ENCODE data around the gene TCTA.

Gene TCTA

GRCh38 chr3:49460956-49461355, 48.7 kb downstream of the TCTA start:
- FAIRE-seq (no peak), DNase-seq (ENCODE audit: insufficient read length, low spot score) (no peak)
- TF ChIP-seq, protein P1, sequence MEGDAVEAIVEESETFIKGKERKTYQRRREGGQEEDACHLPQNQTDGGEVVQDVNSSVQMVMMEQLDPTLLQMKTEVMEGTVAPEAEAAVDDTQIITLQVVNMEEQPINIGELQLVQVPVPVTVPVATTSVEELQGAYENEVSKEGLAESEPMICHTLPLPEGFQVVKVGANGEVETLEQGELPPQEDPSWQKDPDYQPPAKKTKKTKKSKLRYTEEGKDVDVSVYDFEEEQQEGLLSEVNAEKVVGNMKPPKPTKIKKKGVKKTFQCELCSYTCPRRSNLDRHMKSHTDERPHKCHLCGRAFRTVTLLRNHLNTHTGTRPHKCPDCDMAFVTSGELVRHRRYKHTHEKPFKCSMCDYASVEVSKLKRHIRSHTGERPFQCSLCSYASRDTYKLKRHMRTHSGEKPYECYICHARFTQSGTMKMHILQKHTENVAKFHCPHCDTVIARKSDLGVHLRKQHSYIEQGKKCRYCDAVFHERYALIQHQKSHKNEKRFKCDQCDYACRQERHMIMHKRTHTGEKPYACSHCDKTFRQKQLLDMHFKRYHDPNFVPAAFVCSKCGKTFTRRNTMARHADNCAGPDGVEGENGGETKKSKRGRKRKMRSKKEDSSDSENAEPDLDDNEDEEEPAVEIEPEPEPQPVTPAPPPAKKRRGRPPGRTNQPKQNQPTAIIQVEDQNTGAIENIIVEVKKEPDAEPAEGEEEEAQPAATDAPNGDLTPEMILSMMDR (IDR thresholded peaks at IDR 0.05; ENCODE audit: insufficient read depth, missing control alignments): no peak

DNA sequence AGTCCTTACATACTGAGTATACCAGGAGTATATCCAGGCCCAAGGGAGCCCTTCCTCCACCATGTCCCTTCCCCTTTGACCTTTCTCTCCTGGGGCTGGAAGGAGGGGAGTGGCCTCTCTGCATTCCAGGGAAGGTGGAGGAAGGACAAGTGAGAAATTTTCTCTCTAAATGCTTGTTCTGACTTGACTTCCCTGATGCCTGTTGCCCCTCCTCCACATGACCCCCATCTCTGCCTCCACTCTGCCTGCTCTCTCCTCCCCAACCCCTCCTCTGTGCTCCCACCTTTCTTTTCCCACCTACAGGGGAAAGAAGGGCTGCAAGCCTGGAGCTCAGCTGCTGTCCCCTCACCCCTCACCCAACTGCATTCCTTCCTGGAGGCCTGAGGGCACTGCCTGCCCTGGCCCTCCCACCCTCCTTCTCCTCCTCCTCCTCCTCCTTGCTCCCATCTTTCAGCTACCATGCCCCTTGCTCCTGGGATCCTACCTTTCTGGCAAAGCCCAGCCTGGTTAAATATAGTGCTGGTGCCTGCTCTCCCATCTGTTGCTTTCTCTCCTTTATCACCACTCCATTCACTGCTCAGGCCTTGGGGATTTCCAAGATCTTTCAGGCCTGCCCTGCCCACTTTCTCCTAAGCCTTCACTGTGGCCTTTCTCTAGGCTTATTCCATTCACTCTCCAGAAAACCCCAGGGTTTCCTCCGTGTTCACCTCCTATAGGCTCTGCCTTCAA, 49.4 kb downstream of the TCTA start:
- FAIRE-seq (no peak), DNase-seq (ENCODE audit: insufficient read length, low spot score) (no peak)
- TF ChIP-seq, protein P1 (IDR thresholded peaks at IDR 0.05; ENCODE audit: insufficient read depth, missing control alignments): no peak

DNA sequence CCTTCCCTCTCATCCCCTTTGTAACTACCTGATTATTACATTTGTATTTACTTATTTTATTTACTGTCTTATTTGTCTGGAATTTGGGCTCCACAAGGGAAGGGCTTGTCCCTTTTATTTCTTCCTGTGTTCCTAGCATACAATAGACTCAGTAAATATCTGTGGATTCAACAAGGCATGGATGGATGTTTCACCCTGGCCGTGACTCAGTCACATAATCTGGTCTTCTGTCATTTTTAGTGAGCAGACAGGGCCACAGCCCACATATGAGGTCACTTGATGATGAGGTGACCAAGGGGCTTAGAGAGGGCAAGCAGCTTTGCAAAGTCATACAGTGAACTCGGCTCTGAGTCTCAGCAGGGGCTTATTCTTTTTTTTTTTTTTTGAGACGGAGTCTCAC, 50.0 kb downstream of the TCTA start:
- FAIRE-seq (no peak), DNase-seq (ENCODE audit: insufficient read length, low spot score) (no peak)
- TF ChIP-seq, protein P1 (IDR thresholded peaks at IDR 0.05; ENCODE audit: insufficient read depth, missing control alignments): no peak

DNA sequence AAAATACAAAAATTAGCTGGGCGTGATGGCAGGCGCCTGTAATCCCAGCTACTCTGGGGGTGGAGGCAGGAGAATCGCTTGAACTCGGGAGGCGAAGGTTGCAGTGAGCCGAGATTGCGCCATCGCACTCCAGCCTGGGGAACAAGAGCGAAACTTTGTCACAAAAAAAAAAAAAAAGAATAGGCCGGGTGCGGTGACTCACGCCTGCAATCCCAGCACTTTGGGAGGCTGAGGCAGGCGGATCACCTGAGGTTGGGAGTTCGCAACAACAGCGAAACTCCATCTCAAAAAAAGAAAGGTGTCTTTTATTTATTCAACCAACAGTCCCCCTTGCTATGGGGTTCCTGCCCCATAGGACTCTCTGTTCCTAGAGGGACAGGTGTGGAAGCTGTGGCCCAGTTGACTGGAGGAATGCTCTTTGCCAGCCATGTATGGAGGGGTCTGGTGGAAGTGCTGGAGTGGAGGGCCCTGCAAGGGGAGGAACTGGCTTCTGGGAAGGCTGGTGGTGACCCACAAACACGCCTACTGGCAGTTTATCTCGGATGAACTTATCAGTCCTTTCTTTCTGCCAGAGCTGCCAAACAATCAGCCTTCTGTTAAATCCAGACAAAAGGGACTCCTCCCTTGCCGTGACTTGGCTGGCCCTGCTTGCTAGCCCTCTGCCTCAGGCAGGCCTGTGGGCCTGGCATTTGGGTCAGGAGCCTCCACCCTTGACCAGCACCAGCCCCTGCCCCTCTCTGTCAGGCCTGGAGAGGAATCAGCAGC, 53.2 kb downstream of the TCTA start:
- DNase-seq (ENCODE audit: insufficient read length, low spot score) (no peak), FAIRE-seq (no peak)
- TF ChIP-seq, protein P1 (IDR thresholded peaks at IDR 0.05; ENCODE audit: insufficient read depth, missing control alignments): no peak

Measured in D721Med (cell line).